ENCODE data around the gene AICDA. TPM values are rescaled to one million over a fixed set of nuclear protein-coding genes. Genes with fewer than 3 reads are reported as not detected.
A peak's percentile ranks its signal among the peaks of the same experiment; 100 is the strongest.

The AICDA gene
- total and polyA plus RNA-seq, 10 of the 15 experiments (the other 5 are each of a cell fraction or from before 2014, with no cell fraction given) = 9.4 to 24.9 (median 16.6) TPM

GRCh38 chr12:8647968-8648367 is 35.3 kb upstream of the AICDA start:
- no peaks in the 10 kb centered on the region for H4K20me1 ChIP-seq (ENCODE audit: control insufficient read depth, insufficient read depth)
- H3K79me2 ChIP-seq (ENCODE audit: control insufficient read depth, insufficient read depth, low read length) = no peaks in the 10 kb centered on the region
- no peaks in the 10 kb centered on the region for H3K36me3 ChIP-seq (ENCODE audit: control insufficient read depth in 2 of 2, insufficient read depth in 2 of 2, low read length in 1 of 2)
- H2AFZ ChIP-seq (ENCODE audit: control insufficient read depth, low read depth, low read length) = no peak overlapping the region
- 0 out of 2 replicates have a peak overlapping the region, but pooled peaks have one; percentile 12 for H3K4me2 ChIP-seq (ENCODE audit: control insufficient read depth, insufficient read depth)
- SMC1A ChIA-PET (ENCODE audit: uncharacterized antibody, unreplicated experiment) = interaction anchor here (0.6 to 3.5 kb wide), 9 partner anchors 10 to 103 kb away, joined by 3 to 42 read pairs (median 9); partner anchors contain the start of gene AICDA
- H3K9me3 ChIP-seq (replicated peaks; ENCODE audit: control insufficient read depth, insufficient read depth, low read length) = no peaks in the 10 kb centered on the region; the same call in 2 of the 3 replicates
- H3K27me3 ChIP-seq (replicated peaks in 1 of 2; ENCODE audit: control insufficient read depth in 2 of 2, insufficient read depth in 2 of 2, low read length in 1 of 2) = no peaks in the 10 kb centered on the region
- H3K9ac ChIP-seq (ENCODE audit: control insufficient read depth, insufficient read depth, low read length) = no peak overlapping the region
- DNase-seq (ENCODE audit: low read depth, low spot score) (no peak), ATAC-seq (no peak), FAIRE-seq (no peak)
- BruUV-seq (replicated peaks) = TSS peak; percentile 51
- intact Hi-C loops (cut with micrococcal nuclease; ENCODE audit: unreplicated experiment) = loop anchor here (1.0 kb wide), 2 partner anchors 19 to 37 kb away; no protein-coding TSS in a partner anchor
- 43% methylated on average over 5 of the region's 5 CpGs for WGBS (ENCODE audit: insufficient coverage, insufficient replicate concordance, low lambda C conversion rate, missing lambda C conversion rate)
- in situ Hi-C loops (cut with MboI) = loop anchor here (10.0 to 25.0 kb wide), 3 partner anchors 717 to 1686 kb away; partner anchors contain the start of genes CLEC2D, EMG1, PHB2 and PTPN6
- RAD21 ChIA-PET (ENCODE audit: unreplicated experiment) = interaction anchor here (1.0 to 3.8 kb wide), 8 partner anchors 9 to 302 kb away, joined by 3 to 25 read pairs (median 5); partner anchors contain the start of genes AICDA and M6PR
- peak overlapping the region; percentile 45; the same call in 1 of the 2 replicates for H3K27ac ChIP-seq (ENCODE audit: control insufficient read depth, insufficient read depth)
- TF ChIP-seq BCL3 (IDR thresholded peaks at IDR 0.05; ENCODE audit: borderline replicate concordance, insufficient read depth, low read depth, low read length, poor library complexity, severe bottlenecking) (no peak), PAX8 (IDR thresholded peaks at IDR 0.05) (no peak), CEBPZ (IDR thresholded peaks at IDR 0.05; ENCODE audit: low read depth, low read length) (no peak), HDGF (IDR thresholded peaks at IDR 0.05) (no peak), EED (IDR thresholded peaks at IDR 0.05; ENCODE audit: low read depth) (no peak), HDAC6 (IDR thresholded peaks at IDR 0.05; ENCODE audit: unreplicated experiment) (no peak), STAT1 (conservative IDR thresholded peaks at IDR 0.05) (no peak), SREBF1 (IDR thresholded peaks at IDR 0.05; ENCODE audit: low read length) (no peak), SUPT20H (IDR thresholded peaks at IDR 0.05; ENCODE audit: borderline replicate concordance, control insufficient read depth, low read depth, low read length) (no peak), FOXM1 (IDR thresholded peaks at IDR 0.05; ENCODE audit: low read depth, low read length) (no peak), RUNX3 (IDR thresholded peaks at IDR 0.05; ENCODE audit: low read length) (no peak), CEBPB (IDR thresholded peaks at IDR 0.05; ENCODE audit: borderline replicate concordance in 1 of 2, low read depth in 2 of 2, low read length in 2 of 2) (no peak), CHD2 (IDR thresholded peaks at IDR 0.05; ENCODE audit: borderline replicate concordance, low read depth, low read length) (no peak), MTA2 (IDR thresholded peaks at IDR 0.05; ENCODE audit: low read depth) (no peak)
- TF ChIP-seq, protein P1, sequence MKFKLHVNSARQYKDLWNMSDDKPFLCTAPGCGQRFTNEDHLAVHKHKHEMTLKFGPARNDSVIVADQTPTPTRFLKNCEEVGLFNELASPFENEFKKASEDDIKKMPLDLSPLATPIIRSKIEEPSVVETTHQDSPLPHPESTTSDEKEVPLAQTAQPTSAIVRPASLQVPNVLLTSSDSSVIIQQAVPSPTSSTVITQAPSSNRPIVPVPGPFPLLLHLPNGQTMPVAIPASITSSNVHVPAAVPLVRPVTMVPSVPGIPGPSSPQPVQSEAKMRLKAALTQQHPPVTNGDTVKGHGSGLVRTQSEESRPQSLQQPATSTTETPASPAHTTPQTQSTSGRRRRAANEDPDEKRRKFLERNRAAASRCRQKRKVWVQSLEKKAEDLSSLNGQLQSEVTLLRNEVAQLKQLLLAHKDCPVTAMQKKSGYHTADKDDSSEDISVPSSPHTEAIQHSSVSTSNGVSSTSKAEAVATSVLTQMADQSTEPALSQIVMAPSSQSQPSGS (IDR thresholded peaks at IDR 0.05; ENCODE audit: low read length) = no peak
- CTCF ChIA-PET = interaction anchor here (0.8 to 6.9 kb wide), 9 partner anchors 9 to 402 kb away, joined by 3 to 97 read pairs (median 4); partner anchors contain the start of gene AICDA
- POLR2A ChIA-PET = interaction anchor here (0.5 to 3.5 kb wide), 4 partner anchors 19 to 56 kb away, joined by 4 to 15 read pairs (median 9); no protein-coding TSS in a partner anchor
- peaks cover 39% of the 10 kb centered on the region for H3K4me1 ChIP-seq (ENCODE audit: control insufficient read depth, insufficient read depth, low read length)
- H3K4me3 ChIP-seq = no peak overlapping the region

Data from GM12878 (cell line).